Neutrophil (primary cell): ENCODE results near the gene CCDC112.

Experiments
- H3K27ac ChIP-seq: fragments of 200-600 bp; sonication (generic); 2 replicates; pipeline ENCODE4 v1.5.1; 2016; ENCODE audit warnings: mild to moderate bottlenecking, moderate library complexity
- H3K27me3 ChIP-seq: fragments of 200-600 bp; sonication (generic); 2 replicates; pipeline ENCODE4 v1.6.0; 2016; ENCODE audit warnings: mild to moderate bottlenecking
- H3K36me3 ChIP-seq: fragments of 200-600 bp; sonication (generic); 2 replicates; pipeline ENCODE4 v1.5.1; 2017
- H3K4me1 ChIP-seq, 2 experiments: fragments of 200-600 bp in 1 of 2; sonication (generic) in 1 of 2; 1 replicate in 1 of 2; 2 replicates in 1 of 2; pipeline versions ENCODE4 v1.5.1 to v1.6.1; 2013 to 2016; ENCODE audit warnings: low read depth in 1 of 2, low read length in 1 of 2, mild to moderate bottlenecking in 1 of 2, moderate library complexity in 1 of 2; ENCODE audit not compliant: control insufficient read depth in 1 of 2, insufficient read depth in 1 of 2
- H3K4me3 ChIP-seq, 2 experiments: fragments of 200-600 bp in 1 of 2; sonication (generic) in 1 of 2; 1 replicate in 1 of 2; 2 replicates in 1 of 2; pipeline ENCODE4 v1.5.1; 2013 to 2016; ENCODE audit warnings: low read depth in 1 of 2, low read length in 1 of 2, mild to moderate bottlenecking in 1 of 2, moderate library complexity in 1 of 2
- H3K9me3 ChIP-seq: fragments of 200-600 bp; sonication (generic); 2 replicates; pipeline ENCODE4 v1.5.1; 2016
- TF ChIP-seq, protein P1 (sequence below): fragments of 200-600 bp; sonication (generic); IDR thresholded peaks from 2 replicates; pipeline ENCODE4 v1.5.1; 2016; ENCODE audit warnings: antibody characterized with exemption

The CCDC112 gene

GRCh38 chr5:115229606-115230005, 66.8 kb downstream of the CCDC112 start:
- Histone ChIP-seq H3K27ac (no peak overlapping the region), H3K9me3 (no peaks in the 10 kb centered on the region), H3K4me1 (no peaks in the 10 kb centered on the region), H3K36me3 (peaks cover 55% of the 10 kb centered on the region), H3K27me3 (no peaks in the 10 kb centered on the region), H3K4me3 (no peak overlapping the region)
- TF ChIP-seq, protein P1, sequence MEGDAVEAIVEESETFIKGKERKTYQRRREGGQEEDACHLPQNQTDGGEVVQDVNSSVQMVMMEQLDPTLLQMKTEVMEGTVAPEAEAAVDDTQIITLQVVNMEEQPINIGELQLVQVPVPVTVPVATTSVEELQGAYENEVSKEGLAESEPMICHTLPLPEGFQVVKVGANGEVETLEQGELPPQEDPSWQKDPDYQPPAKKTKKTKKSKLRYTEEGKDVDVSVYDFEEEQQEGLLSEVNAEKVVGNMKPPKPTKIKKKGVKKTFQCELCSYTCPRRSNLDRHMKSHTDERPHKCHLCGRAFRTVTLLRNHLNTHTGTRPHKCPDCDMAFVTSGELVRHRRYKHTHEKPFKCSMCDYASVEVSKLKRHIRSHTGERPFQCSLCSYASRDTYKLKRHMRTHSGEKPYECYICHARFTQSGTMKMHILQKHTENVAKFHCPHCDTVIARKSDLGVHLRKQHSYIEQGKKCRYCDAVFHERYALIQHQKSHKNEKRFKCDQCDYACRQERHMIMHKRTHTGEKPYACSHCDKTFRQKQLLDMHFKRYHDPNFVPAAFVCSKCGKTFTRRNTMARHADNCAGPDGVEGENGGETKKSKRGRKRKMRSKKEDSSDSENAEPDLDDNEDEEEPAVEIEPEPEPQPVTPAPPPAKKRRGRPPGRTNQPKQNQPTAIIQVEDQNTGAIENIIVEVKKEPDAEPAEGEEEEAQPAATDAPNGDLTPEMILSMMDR: no peak

DNA sequence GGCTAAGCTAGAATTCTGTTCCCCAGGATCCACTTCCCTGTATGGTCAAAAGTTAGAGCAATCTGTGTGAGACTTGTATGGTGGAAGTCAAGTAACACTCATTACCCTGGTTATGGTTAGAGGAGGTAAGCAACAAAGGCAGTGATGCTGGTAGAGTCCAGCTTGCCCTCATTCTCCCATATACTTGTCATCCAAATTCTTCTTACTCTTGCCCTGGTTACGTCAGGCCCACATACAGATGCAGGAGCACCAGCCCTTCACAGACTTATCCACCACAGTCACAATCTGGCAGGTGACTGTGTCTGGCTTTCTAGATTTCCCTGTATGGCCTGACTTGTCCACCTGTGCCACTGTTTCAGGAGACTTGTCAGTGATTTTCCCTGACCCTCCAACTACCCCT, 69.2 kb downstream of the CCDC112 start:
- H3K27me3 ChIP-seq: no peaks in the 10 kb centered on the region
- no peak overlapping the region for H3K27ac ChIP-seq
- H3K4me1 ChIP-seq: no peaks in the 10 kb centered on the region
- no peaks in the 10 kb centered on the region for H3K9me3 ChIP-seq
- peaks cover 69% of the 10 kb centered on the region for H3K36me3 ChIP-seq
- TF ChIP-seq, protein P1: no peak
- H3K4me3 ChIP-seq: no peak overlapping the region
